SK-N-SH (cell line): ENCODE measurements around the gene MACROD1. TPM values are rescaled to one million over a fixed set of nuclear protein-coding genes. Genes with fewer than 3 reads are reported as not detected.
A peak's percentile ranks its signal among the peaks of the same experiment; 100 is the strongest.

Source experiments
- CTCF ChIA-PET: fragments of 300-600, 350-600 bp; formaldehyde crosslinking; extraction: SDS; loops from one replicate; lab custom pipeline; 2021; lab: Yijun Ruan, JAX
- POLR2A ChIA-PET: fragments of 350-600 bp; sonication (Branson Sonifier 250); formaldehyde crosslinking; extraction: SDS; loops from one replicate; lab custom pipeline; 2020; ENCODE audit warnings: antibody characterized with exemption, inconsistent platforms; lab: Yijun Ruan, JAX
- DNase-seq: peaks from one replicate; pipeline ENCODE4 v3.0.0; 2012
- H2AFZ ChIP-seq: fragments of 200-600 bp; sonication (generic); 2 replicates; pipeline ENCODE4 v1.8.1; 2016; ENCODE audit warnings: antibody characterized with exemption, mild to moderate bottlenecking, low read depth
- H3F3A ChIP-seq: fragments of 200-600 bp; sonication (generic); replicated peaks from 2 replicates; pipeline ENCODE3; 2016; ENCODE audit warnings: antibody characterized with exemption, mild to moderate bottlenecking; ENCODE audit not compliant: insufficient read depth
- H3K27ac ChIP-seq, 2 experiments: fragments of 200-500 bp in 1 of 2; fragments of 200-600 bp in 1 of 2; sonication (Bioruptor generic) in 1 of 2; sonication (generic), shearing (Covaris generic) in 1 of 2; 2 replicates each; pipeline versions ENCODE4 v1.5.1 to v1.6.1; 2014 to 2016; ENCODE audit warnings: low read depth in 2 of 2, inconsistent platforms in 1 of 2, low read length in 1 of 2, mild to moderate bottlenecking in 1 of 2, mixed read lengths in 1 of 2
- H3K27me3 ChIP-seq: fragments of 200-600 bp; sonication (generic), shearing (Covaris generic); 2 replicates; pipeline ENCODE4 v1.6.1; 2016; ENCODE audit warnings: mixed run types; ENCODE audit not compliant: insufficient read depth
- H3K36me3 ChIP-seq, 2 experiments: fragments of 200-500 bp in 1 of 2; fragments of 200-600 bp in 1 of 2; sonication (Bioruptor generic) in 1 of 2; sonication (generic) in 1 of 2; replicated peaks in 1 of 2; 2 replicates each; pipeline versions ENCODE3 to v1.5.1; 2014 to 2016; ENCODE audit warnings: low read length in 1 of 2, mild to moderate bottlenecking in 1 of 2; ENCODE audit not compliant: insufficient read depth in 2 of 2, control insufficient read depth in 1 of 2
- H3K4me1 ChIP-seq, 2 experiments: fragments of 200-500 bp in 1 of 2; fragments of 200-600 bp in 1 of 2; sonication (Bioruptor generic) in 1 of 2; sonication (generic), shearing (Covaris generic) in 1 of 2; 2 replicates each; pipeline versions ENCODE4 v1.5.1 to v1.6.1; 2014 to 2016; ENCODE audit warnings: low read depth in 1 of 2, low read length in 1 of 2, mixed run types in 1 of 2; ENCODE audit not compliant: insufficient read depth in 2 of 2, control insufficient read depth in 1 of 2
- H3K4me2 ChIP-seq: fragments of 200-600 bp; sonication (generic), shearing (Covaris generic); 2 replicates; pipeline ENCODE4 v1.6.1; 2017; ENCODE audit warnings: mixed run types
- H3K4me3 ChIP-seq, 2 experiments: fragments of 200-500 bp in 1 of 2; fragments of 200-600 bp in 1 of 2; sonication (Bioruptor generic) in 1 of 2; sonication (generic), shearing (Covaris generic) in 1 of 2; 2 replicates each; pipeline versions ENCODE4 v1.5.1 to v1.8.1; 2014 to 2016; ENCODE audit warnings: low read depth in 2 of 2, inconsistent platforms in 1 of 2, low read length in 1 of 2, mild to moderate bottlenecking in 1 of 2, mixed read lengths in 1 of 2, moderate library complexity in 1 of 2
- H3K79me2 ChIP-seq: fragments of 200-600 bp; sonication (generic); 2 replicates; pipeline ENCODE4 v1.8.1; 2017; ENCODE audit warnings: mild to moderate bottlenecking; ENCODE audit not compliant: insufficient read depth
- H3K9ac ChIP-seq: fragments of 200-600 bp; sonication (generic); 2 replicates; pipeline ENCODE4 v1.6.1; 2017; ENCODE audit warnings: mixed run types
- H3K9me2 ChIP-seq: fragments of 200-600 bp; sonication (generic); 2 replicates; pipeline ENCODE4 v1.6.1; 2017; ENCODE audit warnings: mixed run types
- H3K9me3 ChIP-seq: fragments of 200-600 bp; sonication (generic); 2 replicates; pipeline ENCODE4 v1.6.1; 2017; ENCODE audit warnings: mixed run types, mild to moderate bottlenecking, moderate library complexity
- H4K20me1 ChIP-seq: fragments of 200-600 bp; sonication (generic); 2 replicates; pipeline ENCODE4 v1.6.1; 2017; ENCODE audit warnings: mild to moderate bottlenecking, mixed run types; ENCODE audit not compliant: insufficient read depth
- EP300 ChIP-seq, 2 experiments: IDR thresholded peaks; 2 replicates each; pipeline versions ENCODE4 v1.4.0 to v1.6.1; 2012; ENCODE audit warnings: borderline replicate concordance in 1 of 2, low read depth in 1 of 2, low read length in 1 of 2
- FOSL2 ChIP-seq: IDR thresholded peaks from 2 replicates; pipeline ENCODE4 v1.4.0; 2012; ENCODE audit warnings: low read depth, mild to moderate bottlenecking, moderate library complexity, borderline replicate concordance
- GABPA ChIP-seq: IDR thresholded peaks from 2 replicates; pipeline ENCODE4 v1.4.0; 2012; ENCODE audit warnings: low read depth, mild to moderate bottlenecking
- MEF2A ChIP-seq: IDR thresholded peaks from 2 replicates; pipeline ENCODE4 v1.4.0; 2012; ENCODE audit warnings: low read depth, borderline replicate concordance
- MXI1 ChIP-seq: IDR thresholded peaks from 2 replicates; pipeline ENCODE4 v1.6.1; 2012; ENCODE audit warnings: mild to moderate bottlenecking, low read depth, low read length, improper control_type of control experiment
- NFIC ChIP-seq: IDR thresholded peaks from 2 replicates; pipeline ENCODE4 v1.4.0; 2012; ENCODE audit warnings: borderline replicate concordance
- RAD21 ChIP-seq: IDR thresholded peaks from 2 replicates; pipeline ENCODE4 v1.6.1; 2012; ENCODE audit warnings: mild to moderate bottlenecking, low read length
- SIN3A ChIP-seq: IDR thresholded peaks from 2 replicates; pipeline ENCODE4 v1.6.1; 2012; ENCODE audit warnings: low read depth, mild to moderate bottlenecking, low read length, moderate library complexity, borderline replicate concordance
- TAF1 ChIP-seq: IDR thresholded peaks from 2 replicates; pipeline ENCODE4 v1.6.1; 2012; ENCODE audit warnings: low read depth, mild to moderate bottlenecking, low read length, moderate library complexity, borderline replicate concordance
- TCF12 ChIP-seq: IDR thresholded peaks from 2 replicates; pipeline ENCODE4 v1.4.0; 2012
- WGBS: methylation state at CpG from one replicate; pipeline ENCODE4 v1.1.6; 2017; ENCODE audit warnings: low lambda C conversion rate; 5-methylcytosine and 5-hydroxymethylcytosine counted together
- polyA plus RNA-seq, 3 experiments: library from polyadenylated mRNA; depleted of rRNA; stranded (reverse); fragments of >200 nt; gene quantifications; 2 replicates each; pipeline ENCODE4 v1.2.3, GENCODE V29; 2012
- TF ChIP-seq, protein P1 (sequence below): IDR thresholded peaks from 2 replicates; pipeline ENCODE4 v1.6.1; 2012; ENCODE audit warnings: mild to moderate bottlenecking, low read depth, low read length, moderate library complexity
- TF ChIP-seq, protein P2 (sequence below): IDR thresholded peaks from 2 replicates; pipeline ENCODE4 v1.4.0; 2012; ENCODE audit warnings: low read depth, borderline replicate concordance
- TF ChIP-seq, protein P3 (sequence below): IDR thresholded peaks from 2 replicates; pipeline ENCODE4; 2012

Gene MACROD1
- polyA plus RNA-seq, 1 of the 3 experiments (the other 2 are of a cell fraction): 49.1 TPM

DNA sequence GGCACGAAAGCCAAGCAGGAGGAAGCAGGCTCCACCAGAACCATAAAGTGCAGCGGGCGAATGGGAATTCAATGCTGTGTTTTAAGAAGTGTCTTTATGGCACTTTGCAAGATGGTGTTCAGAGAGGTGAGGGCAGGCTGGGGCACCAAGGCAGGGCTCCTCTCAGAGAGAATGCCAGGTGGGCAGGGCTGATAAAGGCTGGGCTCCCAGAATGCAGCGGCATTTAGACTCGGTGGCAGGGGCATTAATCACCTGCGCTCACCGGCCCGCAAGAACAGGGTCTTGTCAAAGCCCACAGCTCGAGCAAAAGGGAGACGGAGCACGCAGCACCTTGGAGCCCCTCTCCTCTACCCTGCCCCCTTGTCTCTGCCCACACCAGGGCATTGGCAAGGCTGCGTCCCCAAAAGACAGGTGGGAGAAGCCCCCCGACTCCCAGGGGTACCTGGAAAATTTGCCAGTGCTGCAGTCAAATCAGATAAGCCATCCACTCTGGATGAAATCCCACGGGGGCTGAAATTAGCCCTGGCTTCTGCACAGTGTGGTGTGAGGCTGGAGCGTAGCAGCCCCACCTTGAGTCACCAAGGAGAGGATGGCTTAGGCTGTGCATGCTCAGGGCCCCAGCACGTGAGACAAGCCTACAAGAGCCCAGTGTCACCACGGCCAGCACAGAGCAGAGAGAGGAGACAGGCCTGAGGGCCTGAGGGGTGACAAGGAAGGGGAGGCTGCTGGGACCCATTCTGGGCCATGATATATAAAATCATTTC lies 8.1 kb downstream of the MACROD1 start (continued):
- TF ChIP-seq, protein P1, sequence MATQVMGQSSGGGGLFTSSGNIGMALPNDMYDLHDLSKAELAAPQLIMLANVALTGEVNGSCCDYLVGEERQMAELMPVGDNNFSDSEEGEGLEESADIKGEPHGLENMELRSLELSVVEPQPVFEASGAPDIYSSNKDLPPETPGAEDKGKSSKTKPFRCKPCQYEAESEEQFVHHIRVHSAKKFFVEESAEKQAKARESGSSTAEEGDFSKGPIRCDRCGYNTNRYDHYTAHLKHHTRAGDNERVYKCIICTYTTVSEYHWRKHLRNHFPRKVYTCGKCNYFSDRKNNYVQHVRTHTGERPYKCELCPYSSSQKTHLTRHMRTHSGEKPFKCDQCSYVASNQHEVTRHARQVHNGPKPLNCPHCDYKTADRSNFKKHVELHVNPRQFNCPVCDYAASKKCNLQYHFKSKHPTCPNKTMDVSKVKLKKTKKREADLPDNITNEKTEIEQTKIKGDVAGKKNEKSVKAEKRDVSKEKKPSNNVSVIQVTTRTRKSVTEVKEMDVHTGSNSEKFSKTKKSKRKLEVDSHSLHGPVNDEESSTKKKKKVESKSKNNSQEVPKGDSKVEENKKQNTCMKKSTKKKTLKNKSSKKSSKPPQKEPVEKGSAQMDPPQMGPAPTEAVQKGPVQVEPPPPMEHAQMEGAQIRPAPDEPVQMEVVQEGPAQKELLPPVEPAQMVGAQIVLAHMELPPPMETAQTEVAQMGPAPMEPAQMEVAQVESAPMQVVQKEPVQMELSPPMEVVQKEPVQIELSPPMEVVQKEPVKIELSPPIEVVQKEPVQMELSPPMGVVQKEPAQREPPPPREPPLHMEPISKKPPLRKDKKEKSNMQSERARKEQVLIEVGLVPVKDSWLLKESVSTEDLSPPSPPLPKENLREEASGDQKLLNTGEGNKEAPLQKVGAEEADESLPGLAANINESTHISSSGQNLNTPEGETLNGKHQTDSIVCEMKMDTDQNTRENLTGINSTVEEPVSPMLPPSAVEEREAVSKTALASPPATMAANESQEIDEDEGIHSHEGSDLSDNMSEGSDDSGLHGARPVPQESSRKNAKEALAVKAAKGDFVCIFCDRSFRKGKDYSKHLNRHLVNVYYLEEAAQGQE: no peak
- no peak for TF ChIP-seq SIN3A

DNA sequence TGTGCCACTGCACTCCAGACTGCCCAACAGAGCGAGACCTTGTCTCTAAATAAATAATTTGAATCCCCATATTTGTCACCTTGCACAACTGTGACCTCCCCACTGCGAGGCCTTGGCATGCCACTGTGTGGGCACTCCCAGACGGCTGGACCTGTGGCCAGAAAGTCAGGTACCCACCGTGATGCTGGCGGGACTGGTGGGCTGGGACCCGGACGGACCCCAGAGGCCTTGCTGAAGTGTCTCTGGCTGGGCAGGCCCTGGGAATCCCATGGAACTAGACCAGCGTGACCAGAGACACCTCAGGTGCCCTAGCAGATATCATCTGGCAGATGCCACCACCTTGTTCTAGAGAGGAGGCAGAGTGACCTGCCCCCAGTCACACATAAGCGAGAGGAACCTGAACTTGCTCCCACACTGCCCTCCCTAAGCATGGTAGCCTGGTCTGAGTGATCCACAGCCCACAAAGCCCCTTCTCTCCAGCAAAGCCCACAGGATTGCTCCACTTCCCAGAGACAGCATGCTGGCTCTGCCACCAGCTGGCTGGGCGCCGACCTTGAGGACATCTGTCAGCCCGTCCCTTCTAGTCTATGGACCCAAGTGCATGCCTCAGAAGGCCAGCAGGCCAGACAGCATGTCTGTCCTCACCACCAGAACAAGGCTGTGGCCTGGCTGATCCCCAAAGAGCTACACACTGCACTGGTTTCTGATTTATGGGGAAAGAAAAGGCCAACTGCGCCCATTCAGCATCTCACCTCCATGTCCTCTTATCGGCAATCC lies 9.5 kb downstream of the MACROD1 start:
- DNase-seq: no peak
- H3K36me3 ChIP-seq: no peaks in the 10 kb centered on the region
- peak overlapping the region in 1 of 2 experiments; percentile 41; a peak in 1 of 4 replicates for H3K27ac ChIP-seq
- no peaks in the 10 kb centered on the region for H3K79me2 ChIP-seq
- no peak overlapping the region for H3K9ac ChIP-seq
- H3F3A ChIP-seq: no peaks in the 10 kb centered on the region
- no peak overlapping the region for H3K4me2 ChIP-seq
- no peak for TF ChIP-seq TAF1
- peak; percentile 79 for TF ChIP-seq MXI1
- peak; percentile 14; the same call in 1 of the 2 replicates for TF ChIP-seq RAD21
- TF ChIP-seq, all 33 proteins: peak for 2
- no peaks in the 10 kb centered on the region for H3K9me2 ChIP-seq
- POLR2A ChIA-PET: no interaction called here
- CTCF ChIA-PET: interaction anchor here (0.7 to 1.2 kb wide), 3 partner anchors 8 to 319 kb away, joined by 3 read pairs; no protein-coding TSS in a partner anchor
- H3K4me3 ChIP-seq: no peak overlapping the region
- H3K9me3 ChIP-seq: no peaks in the 10 kb centered on the region
- H3K27me3 ChIP-seq: no peaks in the 10 kb centered on the region
- no peak overlapping the region for H2AFZ ChIP-seq
- 100% methylated on average over 8 of the region's 14 CpGs for WGBS
- H3K4me1 ChIP-seq: peaks cover 0 to 27% of the 10 kb centered on the region in 2 experiments; a peak in 1 of 4 replicates
- H4K20me1 ChIP-seq: no peaks in the 10 kb centered on the region

DNA sequence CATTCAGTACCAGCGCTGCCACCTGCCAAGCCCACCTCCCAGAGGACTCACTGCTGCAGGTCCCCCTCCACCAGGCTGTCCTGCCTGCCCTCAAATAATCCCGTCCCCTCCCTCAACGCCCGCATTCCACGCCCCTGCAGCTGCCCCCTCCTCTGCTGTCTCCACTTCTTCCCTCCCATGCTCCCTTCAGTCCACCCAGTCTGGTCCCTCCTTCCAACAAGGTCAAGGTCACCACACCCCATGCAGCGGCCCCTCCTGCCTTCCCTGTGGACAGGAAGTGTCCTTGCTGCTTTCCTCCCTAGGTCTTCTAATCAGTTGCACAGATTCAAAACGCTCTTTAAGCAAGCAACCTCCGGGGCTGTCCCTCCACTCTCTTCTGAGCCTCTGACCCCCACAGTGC lies 12.1 kb downstream of the MACROD1 start:
- H2AFZ ChIP-seq: no peak overlapping the region
- H3K27ac ChIP-seq: no peak overlapping the region
- POLR2A ChIA-PET: no interaction called here
- peaks cover 0 to 53% of the 10 kb centered on the region in 2 experiments; a peak in 2 of 4 replicates for H3K4me1 ChIP-seq
- CTCF ChIA-PET: interaction anchor here (0.6 to 14.5 kb wide), 20 partner anchors 10 to 317 kb away, joined by 3 to 207 read pairs (median 4); partner anchors contain the start of genes FLRT1 and MACROD1
- H3K9ac ChIP-seq: no peak overlapping the region
- 51% methylated on average over 7 of the region's 8 CpGs for WGBS
- no peaks in the 10 kb centered on the region for H3K27me3 ChIP-seq
- no peaks in the 10 kb centered on the region for H3K36me3 ChIP-seq
- no peaks in the 10 kb centered on the region for H3K9me3 ChIP-seq
- no peaks in the 10 kb centered on the region for H3F3A ChIP-seq
- no peaks in the 10 kb centered on the region for H4K20me1 ChIP-seq
- DNase-seq: no peak
- no peaks in the 10 kb centered on the region for H3K9me2 ChIP-seq
- H3K4me3 ChIP-seq: no peak overlapping the region
- H3K4me2 ChIP-seq: no peak overlapping the region
- H3K79me2 ChIP-seq: peaks cover 3% of the 10 kb centered on the region; the same call in 1 of the 2 replicates
- no peak for TF ChIP-seq NFIC
- TF ChIP-seq, protein P2, sequence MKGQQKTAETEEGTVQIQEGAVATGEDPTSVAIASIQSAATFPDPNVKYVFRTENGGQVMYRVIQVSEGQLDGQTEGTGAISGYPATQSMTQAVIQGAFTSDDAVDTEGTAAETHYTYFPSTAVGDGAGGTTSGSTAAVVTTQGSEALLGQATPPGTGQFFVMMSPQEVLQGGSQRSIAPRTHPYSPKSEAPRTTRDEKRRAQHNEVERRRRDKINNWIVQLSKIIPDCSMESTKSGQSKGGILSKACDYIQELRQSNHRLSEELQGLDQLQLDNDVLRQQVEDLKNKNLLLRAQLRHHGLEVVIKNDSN: no peak
- TF ChIP-seq, protein P3, sequence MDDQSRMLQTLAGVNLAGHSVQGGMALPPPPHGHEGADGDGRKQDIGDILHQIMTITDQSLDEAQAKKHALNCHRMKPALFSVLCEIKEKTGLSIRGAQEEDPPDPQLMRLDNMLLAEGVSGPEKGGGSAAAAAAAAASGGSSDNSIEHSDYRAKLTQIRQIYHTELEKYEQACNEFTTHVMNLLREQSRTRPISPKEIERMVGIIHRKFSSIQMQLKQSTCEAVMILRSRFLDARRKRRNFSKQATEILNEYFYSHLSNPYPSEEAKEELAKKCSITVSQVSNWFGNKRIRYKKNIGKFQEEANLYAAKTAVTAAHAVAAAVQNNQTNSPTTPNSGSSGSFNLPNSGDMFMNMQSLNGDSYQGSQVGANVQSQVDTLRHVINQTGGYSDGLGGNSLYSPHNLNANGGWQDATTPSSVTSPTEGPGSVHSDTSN: no peak
- TF ChIP-seq GABPA: no peak
- no peak for TF ChIP-seq EP300 (IDR thresholded peaks at IDR 0.05; ENCODE audit: borderline replicate concordance in 1 of 2, low read depth in 1 of 2, low read length in 1 of 2)
- TF ChIP-seq TCF12: no peak
- TF ChIP-seq, protein P1: no peak
- TF ChIP-seq FOSL2: no peak
- no peak for TF ChIP-seq MEF2A
